A673 (cell line): ENCODE data around the gene FAIM2. TPM values are rescaled to one million over a fixed set of nuclear protein-coding genes. Genes with fewer than 3 reads are reported as not detected.

Source experiments
- BruUV-seq: library from RNA; stranded (reverse); fragments of 400-500 nt; replicated peaks from 2 replicates; lab custom pipeline; 2021; lab: Mats Ljungman, UMichigan
- CTCF ChIA-PET: fragments of 300-600 bp; sonication (Branson Sonifier 250); formaldehyde crosslinking; loops from one replicate; lab custom pipeline; 2022; ENCODE audit warnings: antibody characterized with exemption; lab: Charles Lee
- POLR2A ChIA-PET: fragments of 300-600 bp; sonication (Branson Sonifier 250); formaldehyde crosslinking; loops from one replicate; lab custom pipeline; 2022; ENCODE audit warnings: antibody characterized with exemption; ENCODE audit not compliant: low non-redundant PET; lab: Charles Lee
- DNase-seq: peaks from one replicate; pipeline ENCODE4 v3.0.0-alpha.2; 2015; ENCODE audit warnings: low spot score
- H3K27ac ChIP-seq: fragments of 200-600 bp; sonication (generic); 2 replicates; pipeline ENCODE4 v1.5.1; 2016; ENCODE audit warnings: mixed run types, low read depth, mild to moderate bottlenecking, mixed read lengths, antibody characterized with exemption, low read length; ENCODE audit not compliant: poor library complexity, severe bottlenecking
- H3K27me3 ChIP-seq: fragments of 200-600 bp; sonication (generic); replicated peaks from 2 replicates; pipeline ENCODE4 v1.6.1; 2017; ENCODE audit warnings: mixed run types, low read depth, mild to moderate bottlenecking, mixed read lengths, antibody characterized with exemption, low read length; ENCODE audit not compliant: insufficient read depth, poor library complexity
- H3K36me3 ChIP-seq: fragments of 200-600 bp; sonication (generic); 2 replicates; pipeline ENCODE4 v1.6.1; 2016; ENCODE audit warnings: mixed run types, mild to moderate bottlenecking, mixed read lengths, antibody characterized with exemption, low read length; ENCODE audit not compliant: insufficient read depth, poor library complexity, severe bottlenecking
- H3K4me1 ChIP-seq: fragments of 200-600 bp; sonication (generic); 2 replicates; pipeline ENCODE4 v1.6.1; 2017; ENCODE audit warnings: mixed run types, mild to moderate bottlenecking, mixed read lengths, antibody characterized with exemption, low read length; ENCODE audit not compliant: insufficient read depth, poor library complexity, severe bottlenecking
- H3K4me3 ChIP-seq: fragments of 200-600 bp; sonication (generic); 2 replicates; pipeline ENCODE4 v1.5.1; 2016; ENCODE audit warnings: low read depth, mixed run types, mild to moderate bottlenecking, mixed read lengths, low read length; ENCODE audit not compliant: poor library complexity, severe bottlenecking
- H3K9me3 ChIP-seq: fragments of 200-600 bp; sonication (generic); 2 replicates; pipeline ENCODE4 v1.6.1; 2016; ENCODE audit warnings: mixed run types, low read depth, mild to moderate bottlenecking, mixed read lengths, antibody characterized with exemption, low read length; ENCODE audit not compliant: poor library complexity, severe bottlenecking
- EZH2 ChIP-seq: fragments of 200-600 bp; sonication (generic); IDR thresholded peaks from 2 replicates; pipeline ENCODE4 v1.6.1; 2017; ENCODE audit warnings: borderline replicate concordance, low read depth, mild to moderate bottlenecking, mixed read lengths, antibody characterized with exemption, low read length; ENCODE audit not compliant: poor library complexity, severe bottlenecking
- intact Hi-C: fragments of 100-400 bp; cut with micrococcal nuclease; formaldehyde crosslinking; loops from one replicate; pipeline ENCODE4 v1.10.0; 2022; ENCODE audit not compliant: unreplicated experiment
- total RNA-seq: library from RNA; stranded (reverse); gene quantifications from 2 replicates; pipeline ENCODE4 v1.2.3, GENCODE V29; 2021
- TF ChIP-seq, protein P1 (sequence below): fragments of 300-800, 200-600 bp; sonication (generic); conservative IDR thresholded peaks from 2 replicates; pipeline ENCODE4 v1.5.1; 2017; ENCODE audit warnings: low read depth, mild to moderate bottlenecking, antibody characterized with exemption, low read length, moderate library complexity, mixed read lengths

FAIM2 gene
- total RNA-seq, 1 experiment from 2014 or later = not detected

DNA sequence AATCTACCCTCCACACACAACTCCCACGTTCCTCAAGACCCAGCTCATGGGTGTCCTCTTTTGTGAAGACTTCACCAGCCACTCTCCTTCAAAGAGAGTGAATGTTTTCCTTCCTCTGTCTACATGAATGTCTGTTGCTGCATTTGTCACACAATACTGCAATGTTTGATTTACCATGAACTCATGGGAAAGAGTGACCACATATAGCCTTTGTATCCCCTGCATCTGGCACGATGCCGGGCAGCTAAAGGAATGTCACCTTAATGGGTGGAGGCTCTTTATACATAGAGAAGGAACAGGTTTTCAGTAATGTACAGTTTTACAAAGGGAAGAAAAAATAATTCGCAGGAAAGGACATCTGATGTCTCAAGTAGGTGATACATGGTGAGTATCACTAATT lies 48.7 kb downstream of the FAIM2 start:
- Histone ChIP-seq H3K4me1 (no peaks in the 10 kb centered on the region), H3K4me3 (no peak overlapping the region), H3K27me3 (no peaks in the 10 kb centered on the region), H3K27ac (no peak overlapping the region), H3K36me3 (no peaks in the 10 kb centered on the region), H3K9me3 (no peaks in the 10 kb centered on the region)
- ChIA-PET CTCF (interaction anchor here (0.6 kb wide), 1 partner anchor 230 kb away, joined by 10 read pairs; no protein-coding TSS in a partner anchor), POLR2A (no interaction called here)
- no peak for DNase-seq
- intact Hi-C loops = no loop called here
- no TSS peak for BruUV-seq
- no peak for TF ChIP-seq EZH2
- TF ChIP-seq, protein P1, sequence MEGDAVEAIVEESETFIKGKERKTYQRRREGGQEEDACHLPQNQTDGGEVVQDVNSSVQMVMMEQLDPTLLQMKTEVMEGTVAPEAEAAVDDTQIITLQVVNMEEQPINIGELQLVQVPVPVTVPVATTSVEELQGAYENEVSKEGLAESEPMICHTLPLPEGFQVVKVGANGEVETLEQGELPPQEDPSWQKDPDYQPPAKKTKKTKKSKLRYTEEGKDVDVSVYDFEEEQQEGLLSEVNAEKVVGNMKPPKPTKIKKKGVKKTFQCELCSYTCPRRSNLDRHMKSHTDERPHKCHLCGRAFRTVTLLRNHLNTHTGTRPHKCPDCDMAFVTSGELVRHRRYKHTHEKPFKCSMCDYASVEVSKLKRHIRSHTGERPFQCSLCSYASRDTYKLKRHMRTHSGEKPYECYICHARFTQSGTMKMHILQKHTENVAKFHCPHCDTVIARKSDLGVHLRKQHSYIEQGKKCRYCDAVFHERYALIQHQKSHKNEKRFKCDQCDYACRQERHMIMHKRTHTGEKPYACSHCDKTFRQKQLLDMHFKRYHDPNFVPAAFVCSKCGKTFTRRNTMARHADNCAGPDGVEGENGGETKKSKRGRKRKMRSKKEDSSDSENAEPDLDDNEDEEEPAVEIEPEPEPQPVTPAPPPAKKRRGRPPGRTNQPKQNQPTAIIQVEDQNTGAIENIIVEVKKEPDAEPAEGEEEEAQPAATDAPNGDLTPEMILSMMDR = no peak

DNA sequence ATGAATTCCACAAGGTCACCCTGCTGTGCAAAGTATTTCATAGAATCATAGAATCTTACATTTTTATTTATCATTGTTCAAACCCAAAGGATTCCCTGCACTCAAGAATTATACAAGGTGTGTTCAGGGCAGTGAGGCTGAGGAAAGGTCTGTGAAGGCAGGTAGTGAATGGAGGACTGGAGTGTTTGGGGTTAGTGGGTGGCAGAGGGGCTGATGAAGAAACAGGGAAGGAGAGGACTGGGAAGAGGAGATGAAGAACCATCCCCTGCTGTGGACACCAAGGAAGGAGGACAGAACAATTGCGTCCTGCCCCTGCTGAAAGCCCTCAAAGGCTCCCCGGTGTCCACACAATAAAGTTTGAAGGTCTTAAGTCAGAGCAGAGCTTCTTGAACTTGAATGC lies 50.0 kb downstream of the FAIM2 start:
- no peak overlapping the region for H3K27ac ChIP-seq
- no peak for DNase-seq
- H3K4me1 ChIP-seq = no peaks in the 10 kb centered on the region
- H3K9me3 ChIP-seq = no peaks in the 10 kb centered on the region
- no peaks in the 10 kb centered on the region for H3K36me3 ChIP-seq
- intact Hi-C loops = no loop called here
- H3K27me3 ChIP-seq = no peaks in the 10 kb centered on the region
- BruUV-seq = no TSS peak
- ChIA-PET POLR2A (no interaction called here), CTCF (no interaction called here)
- H3K4me3 ChIP-seq = no peak overlapping the region
- no peak for TF ChIP-seq EZH2
- TF ChIP-seq, protein P1 = no peak

GRCh38 chr12:49847161-49847560 lies 56.5 kb downstream of the FAIM2 start:
- Histone ChIP-seq H3K27me3 (no peaks in the 10 kb centered on the region), H3K4me3 (no peak overlapping the region), H3K4me1 (peaks cover 7% of the 10 kb centered on the region), H3K9me3 (no peaks in the 10 kb centered on the region), H3K36me3 (no peaks in the 10 kb centered on the region), H3K27ac (no peak overlapping the region)
- intact Hi-C loops = no loop called here
- no TSS peak for BruUV-seq
- ChIA-PET CTCF (interaction anchor here (0.6 kb wide), 1 partner anchor 20 kb away, joined by 5 read pairs; no protein-coding TSS in a partner anchor), POLR2A (no interaction called here)
- TF ChIP-seq, protein P1 = no peak
- DNase-seq = no peak
